ELF-1 (cell line): ENCODE measurements around the gene BCAR3.
"Not testable (repeated sequence)": the region's sequence is repeated elsewhere in the genome, so short reads cannot be mapped to it uniquely, and the experiment has no call there.

Source experiments
- DNase-seq: peaks from one replicate; pipeline ENCODE4 v3.0.0-alpha.2; 2016; ENCODE audit warnings: low read depth, low spot score

Gene BCAR3

DNA sequence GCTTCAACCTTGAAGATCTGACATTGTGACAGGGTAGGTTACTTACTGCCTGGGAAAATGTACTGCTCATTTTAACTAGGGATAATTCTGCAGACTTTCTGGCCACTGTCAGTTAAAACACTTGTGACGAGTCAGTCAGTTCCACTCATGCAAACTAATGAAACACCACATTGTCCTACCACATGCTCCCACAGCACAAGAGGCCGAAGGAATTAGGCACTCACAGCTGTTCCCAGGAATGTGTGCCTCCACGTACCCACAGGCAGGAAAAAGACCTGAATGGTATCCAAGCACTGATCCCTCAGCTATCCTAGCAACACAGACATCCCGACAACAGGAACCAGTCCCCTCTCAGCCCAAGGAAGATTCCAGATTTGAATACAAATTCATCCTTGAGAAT, 12.3 kb downstream of the BCAR3 start:
- no peak for DNase-seq

DNA sequence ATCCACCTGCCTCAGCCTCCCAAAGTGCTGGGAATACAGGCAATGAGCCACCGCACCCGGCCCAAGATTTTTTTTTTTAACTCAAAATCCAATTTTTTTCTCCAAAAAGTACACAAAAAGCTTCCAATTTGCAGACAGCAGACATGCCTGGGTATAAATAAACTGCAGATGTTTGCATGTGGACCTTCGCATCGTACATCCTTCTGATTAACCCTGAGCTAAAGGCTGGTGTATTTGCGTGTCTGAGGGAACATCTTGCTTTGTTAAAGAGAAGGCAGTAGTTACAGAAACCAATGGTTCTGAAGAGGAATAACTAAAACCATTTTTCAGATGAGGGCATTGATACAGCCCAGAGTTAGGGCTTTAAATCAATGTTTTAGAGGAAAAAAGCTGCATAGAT, 12.7 kb downstream of the BCAR3 start:
- DNase-seq, result no peak

DNA sequence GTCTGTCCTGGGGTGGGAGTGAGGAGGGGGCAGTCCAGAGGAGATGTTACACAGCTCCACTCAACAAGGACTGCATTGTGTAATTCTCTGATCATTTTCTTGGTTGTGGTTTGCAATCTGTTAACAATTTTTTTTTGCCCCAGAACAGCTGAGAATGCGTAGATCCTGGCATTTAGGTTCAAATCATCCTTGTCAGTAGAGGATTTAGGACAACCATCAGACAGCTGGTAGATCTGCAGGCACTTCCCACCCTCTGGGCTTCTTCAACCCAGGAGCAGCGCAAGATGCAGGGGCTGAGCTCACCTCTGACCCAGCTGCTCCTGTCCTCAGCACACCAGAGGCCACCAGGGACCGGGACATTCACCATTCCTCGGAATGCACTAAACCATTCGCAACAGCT, 13.5 kb downstream of the BCAR3 start:
- peak; percentile 68 for DNase-seq

DNA sequence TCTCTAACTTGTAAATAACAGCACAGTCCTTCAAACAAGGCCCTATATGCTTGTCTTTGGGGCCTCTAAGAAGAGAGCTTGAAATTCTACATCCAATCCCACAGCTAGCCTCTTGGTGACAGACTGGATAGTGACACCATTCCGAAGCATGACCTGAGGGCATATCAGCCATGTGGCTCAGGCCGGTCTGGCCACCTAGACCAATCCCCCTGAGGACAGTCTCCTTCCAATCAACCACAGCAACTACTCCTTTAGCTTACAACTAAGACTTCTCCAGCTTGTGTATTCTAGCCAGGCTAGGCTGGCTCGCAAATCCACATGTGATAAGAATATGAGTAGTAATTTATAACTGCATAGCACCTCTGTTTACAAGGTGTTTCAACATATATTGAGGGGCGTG, 14.0 kb downstream of the BCAR3 start:
- DNase-seq, result peak; percentile 94

DNA sequence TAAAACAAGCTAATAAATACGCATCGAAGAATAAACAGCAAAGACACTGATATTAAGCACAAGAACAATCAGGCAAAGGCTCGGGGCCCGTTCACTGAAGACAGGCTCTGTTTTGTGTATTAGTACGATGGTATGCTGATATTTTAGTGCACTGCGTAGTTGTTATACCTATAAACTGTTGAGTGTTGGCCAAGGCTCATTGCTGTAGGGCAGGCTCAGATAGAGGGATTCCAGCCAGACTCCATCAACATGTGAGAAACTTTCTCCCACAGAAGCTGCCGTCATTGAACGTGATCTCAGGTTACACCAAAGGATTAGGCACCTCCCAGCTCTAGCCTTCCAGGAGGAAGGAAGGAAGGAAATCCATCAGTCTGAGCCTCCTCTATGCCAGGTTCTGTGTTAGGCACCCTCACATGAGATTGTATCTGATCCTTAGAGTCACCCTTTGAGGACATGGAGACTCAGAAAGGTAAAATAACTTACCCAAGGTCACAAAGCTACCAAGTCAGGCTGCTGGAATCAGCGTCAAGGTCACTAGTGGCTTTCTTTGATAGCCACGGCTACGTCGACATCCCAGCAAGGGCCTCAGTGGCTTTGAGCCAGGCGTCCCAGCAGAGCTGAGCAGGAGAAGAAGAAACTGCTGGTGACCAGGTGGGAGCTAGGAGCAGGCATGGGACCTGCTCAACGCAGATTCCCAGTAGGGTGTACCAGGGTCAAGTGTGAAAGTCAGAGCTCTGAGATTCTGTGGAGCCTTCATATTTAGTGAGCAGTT, 14.8 kb downstream of the BCAR3 start:
- DNase-seq, result peak; percentile 79

DNA sequence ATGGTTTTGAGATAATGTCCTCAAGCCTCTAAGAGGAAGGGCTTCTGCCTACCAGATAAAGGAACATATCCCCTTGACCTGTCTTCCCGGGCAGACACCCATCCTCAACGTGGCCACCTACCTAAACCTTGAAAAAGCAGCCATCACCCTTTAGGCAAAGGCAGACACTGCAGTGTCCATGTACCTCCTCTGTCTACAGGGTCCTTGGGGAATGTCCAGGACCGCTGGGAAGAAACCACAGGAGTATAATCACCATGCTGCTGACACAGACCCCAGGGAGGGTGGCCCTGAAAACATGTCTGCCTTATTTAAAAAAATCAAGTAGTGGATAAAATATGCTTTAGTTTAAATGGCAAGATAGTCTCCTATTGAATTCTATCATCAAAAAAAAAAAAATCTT, 16.6 kb downstream of the BCAR3 start:
- DNase-seq, result no peak

DNA sequence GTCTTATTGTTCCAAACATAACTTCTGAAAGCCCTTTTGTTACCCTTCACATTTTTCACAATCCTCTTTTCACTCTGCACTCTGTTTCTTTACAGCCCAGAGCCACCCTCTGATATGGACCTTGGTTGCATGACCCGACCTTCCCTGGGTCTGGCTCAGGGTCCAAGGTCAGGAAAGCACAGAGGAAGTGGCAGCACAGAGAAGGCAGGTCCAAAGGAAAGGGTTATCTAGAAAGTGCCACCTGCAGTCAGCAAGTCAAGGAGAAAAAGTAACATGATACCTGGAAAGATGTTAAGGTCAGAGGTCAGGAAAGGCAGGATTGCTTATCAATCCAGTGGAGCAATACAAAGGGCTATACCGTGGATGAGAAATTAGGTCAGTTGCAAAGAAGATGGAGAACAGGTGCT, 18.4 kb downstream of the BCAR3 start:
- DNase-seq, result no peak

DNA sequence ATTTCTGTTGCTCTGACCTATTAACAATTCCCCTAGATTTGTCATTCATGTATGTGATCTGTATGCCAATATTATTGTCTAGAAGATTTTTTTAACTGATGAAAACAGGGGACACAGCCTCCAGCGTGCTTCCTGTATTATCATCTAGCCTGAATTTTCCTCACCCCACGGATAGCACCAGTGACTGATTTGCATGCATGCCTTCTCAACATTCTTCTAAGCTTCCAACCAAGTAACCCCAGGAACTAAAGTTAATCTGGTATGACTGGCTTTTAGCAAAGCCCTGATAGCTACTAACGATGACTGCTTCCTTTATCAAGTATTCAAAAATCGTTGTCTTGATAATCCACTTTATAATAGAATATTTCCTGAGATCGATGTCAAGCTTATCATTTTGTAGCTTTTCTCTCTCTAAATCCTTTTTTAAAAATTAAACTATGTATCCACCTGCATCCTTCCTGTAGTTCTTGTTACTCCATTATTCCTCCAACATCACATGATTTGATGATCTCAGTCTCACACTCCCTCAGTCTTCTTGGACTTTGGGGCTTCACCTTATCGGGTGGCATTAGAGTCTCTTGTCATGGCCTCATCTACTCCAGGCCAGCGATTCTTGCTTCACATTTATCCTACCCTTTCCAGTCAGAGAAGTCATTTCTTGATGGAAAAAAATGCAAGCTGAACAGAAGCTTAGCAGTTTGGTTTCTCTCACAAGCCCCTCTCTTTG, 19.0 kb downstream of the BCAR3 start:
- DNase-seq, result no peak

DNA sequence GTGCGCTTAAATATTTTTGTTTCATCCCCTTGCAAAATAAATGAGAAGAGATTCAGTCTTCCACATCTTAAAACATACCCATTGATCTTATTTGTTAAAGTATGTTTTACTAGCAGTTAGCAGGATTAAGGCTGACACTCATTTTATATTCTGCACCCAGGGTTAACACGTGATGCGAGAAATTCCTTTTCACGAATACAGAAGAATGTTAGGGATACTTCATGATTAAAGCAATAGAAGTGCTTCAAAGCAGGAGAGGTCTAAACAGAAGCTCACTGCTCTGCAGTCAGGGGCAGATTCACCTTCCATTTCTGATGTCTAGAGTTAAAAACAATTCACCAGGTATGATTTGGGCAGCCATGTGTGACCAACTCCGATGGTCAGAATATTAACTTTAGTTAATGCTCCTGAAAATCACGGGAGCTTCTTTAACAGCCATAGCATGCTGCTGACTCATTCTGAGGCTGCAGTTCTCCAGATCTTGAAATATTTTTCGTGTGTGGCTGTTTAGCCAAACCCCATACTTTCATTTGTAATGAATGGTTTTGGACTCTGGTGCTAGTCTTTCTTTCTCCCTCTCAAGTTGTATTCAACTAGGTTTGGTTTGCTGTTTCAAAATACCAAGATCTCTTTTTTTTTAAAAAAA, 19.7 kb downstream of the BCAR3 start:
- no peak for DNase-seq

DNA sequence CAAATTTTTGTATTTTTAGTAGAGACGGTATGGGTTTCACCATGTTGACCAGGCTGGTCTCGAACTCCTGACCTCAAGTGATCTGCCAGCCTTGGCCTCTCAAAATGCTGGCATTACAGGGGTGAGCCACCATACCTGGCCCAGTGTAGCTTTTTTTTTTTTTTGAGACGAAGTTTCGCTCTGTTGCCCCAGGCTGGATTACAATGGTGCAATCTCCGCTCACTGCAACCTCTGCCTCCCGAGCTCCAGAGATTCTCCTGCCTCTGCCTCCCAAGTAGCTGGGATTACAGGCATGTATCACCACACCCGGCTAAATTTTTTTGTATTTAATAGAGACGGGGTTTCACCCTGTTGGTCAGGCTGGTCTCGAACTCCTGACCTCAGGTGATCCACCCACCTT, 20.3 kb downstream of the BCAR3 start:
- peak; percentile 39 for DNase-seq

DNA sequence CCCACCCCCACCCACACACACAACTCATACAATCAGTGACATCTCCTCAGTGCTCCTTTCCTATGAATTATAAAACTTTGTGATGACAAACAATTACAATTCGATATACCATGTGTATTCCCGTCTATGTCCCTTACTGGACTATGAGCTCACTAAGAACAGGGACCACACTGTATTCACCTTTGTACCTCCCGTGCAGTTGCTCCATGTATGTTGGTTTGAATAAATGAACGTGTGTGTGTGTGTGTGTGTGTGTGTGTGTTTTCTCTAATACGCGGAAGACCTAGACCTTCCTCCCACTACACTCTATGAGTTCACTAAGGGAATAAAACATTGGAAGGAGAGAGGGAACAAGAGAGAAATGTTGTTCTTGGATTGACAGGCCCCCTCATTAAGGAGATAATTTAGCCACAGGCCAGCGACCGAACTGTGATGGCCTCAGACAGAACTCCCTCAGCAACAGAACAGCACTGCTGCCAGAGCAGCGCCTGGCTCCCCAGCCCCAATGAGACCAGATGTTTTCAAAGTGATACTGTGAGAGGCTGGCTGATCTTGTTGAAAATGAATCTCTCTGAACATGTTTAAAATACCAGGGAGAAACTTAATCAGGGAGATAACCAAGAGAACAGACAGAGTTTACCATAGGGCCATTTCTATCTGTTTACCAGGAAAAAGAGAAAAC, 21.7 kb downstream of the BCAR3 start:
- DNase-seq, result peak; percentile 58

DNA sequence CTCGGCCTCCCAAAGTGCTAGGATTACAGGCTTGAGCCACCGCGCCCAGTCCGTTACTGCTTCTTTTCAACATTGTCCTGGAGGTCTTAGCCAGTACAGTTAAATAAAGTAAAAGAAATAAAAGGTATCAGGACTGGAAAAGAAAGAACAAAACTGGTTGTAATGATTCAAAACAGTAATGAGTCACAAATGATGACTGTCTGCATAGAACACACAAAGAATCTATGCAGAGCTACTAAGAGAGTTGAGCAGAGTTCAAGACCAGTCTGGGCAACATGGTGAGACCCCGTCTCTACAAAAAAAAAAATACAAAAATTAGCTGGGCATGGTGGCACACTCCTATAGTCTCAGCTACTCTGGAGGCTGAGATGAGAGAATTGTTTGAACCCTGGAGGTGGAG, 23.4 kb downstream of the BCAR3 start:
- DNase-seq, result no peak

DNA sequence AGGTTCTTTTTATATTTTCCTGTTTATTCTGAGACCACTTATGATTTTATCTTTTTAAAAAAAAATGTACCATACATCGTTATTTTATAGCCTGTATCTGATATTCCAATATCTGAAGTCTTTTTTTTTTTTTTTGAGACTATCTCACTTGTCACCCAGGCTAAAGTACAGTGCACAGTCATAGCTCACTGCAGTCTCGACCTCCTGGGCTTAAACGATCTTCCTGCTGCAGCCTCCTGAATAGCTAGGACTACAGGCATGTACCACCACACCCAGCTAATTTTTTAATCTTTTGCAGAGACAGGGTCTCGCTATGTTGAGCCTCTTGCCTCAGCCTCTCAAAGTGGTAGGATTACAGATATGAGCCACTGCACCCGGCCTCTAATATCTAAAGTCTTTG, 25.1 kb downstream of the BCAR3 start:
- DNase-seq, result no peak

DNA sequence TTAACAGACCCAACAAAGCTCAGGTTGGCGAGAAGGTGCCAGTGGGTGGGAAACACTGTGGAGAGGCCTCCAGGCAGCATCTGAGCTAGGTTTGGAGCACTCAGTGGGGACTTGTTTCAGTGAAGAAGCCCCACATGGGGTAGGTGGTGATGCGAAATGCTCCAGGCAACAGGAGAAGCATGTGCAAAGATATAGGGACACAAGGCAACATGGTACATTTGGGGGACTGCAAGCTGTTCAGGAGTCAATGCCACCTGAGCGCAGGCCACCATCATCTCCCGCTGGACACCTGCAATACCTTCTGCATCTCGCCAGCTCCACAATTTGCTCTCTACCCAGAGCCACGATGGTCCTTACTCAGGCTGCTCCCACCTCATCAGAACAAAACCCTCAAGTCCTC, 28.0 kb downstream of the BCAR3 start:
- no peak for DNase-seq

DNA sequence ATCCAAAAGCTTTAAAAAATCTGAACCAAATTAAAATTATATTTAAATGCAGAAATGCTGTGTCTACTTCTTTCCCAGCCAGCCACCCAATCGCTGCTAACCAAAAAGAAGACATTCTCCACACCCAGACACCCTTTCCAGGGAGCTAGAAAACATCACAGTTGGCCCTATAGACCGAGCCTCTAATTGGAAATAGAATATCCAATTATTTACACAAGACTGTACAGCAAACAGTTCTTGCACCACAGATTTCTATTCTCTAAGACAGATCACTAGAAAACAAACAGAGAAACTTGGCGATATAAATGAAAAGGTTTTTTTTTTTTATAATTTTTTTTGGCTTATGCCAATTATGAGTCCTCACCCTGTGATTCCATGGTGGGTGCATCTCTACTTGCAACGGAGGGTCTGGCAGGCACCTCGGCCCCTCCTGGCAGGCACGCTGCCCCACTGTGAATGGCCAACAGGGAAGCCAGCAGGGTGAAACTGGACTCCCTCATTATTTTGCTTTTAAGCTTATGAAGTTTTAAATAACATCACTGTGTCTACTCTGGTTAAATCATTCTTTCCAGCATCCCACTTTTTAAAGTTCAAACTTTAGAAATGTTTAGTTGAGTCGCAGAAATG, 29.2 kb downstream of the BCAR3 start:
- no peak for DNase-seq

DNA sequence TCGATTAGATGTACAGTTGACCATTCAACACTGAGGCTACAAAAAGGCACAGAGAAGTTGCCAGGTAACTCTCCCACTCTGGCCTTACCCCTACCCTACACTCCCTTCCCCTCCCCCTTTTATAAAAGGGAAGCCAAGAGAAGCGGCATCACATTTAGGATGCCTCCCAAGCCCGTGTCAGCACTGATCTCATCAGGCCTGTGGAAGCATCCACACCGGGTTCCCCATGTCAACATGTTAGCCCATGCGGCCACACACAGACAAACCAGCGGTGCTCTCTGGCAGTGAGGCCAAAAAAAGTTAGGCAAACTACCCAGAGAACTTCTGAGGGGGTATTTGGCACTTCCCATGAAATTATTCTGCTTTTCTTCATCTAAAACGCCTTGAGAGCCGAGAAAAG, 29.9 kb downstream of the BCAR3 start:
- no peak for DNase-seq

DNA sequence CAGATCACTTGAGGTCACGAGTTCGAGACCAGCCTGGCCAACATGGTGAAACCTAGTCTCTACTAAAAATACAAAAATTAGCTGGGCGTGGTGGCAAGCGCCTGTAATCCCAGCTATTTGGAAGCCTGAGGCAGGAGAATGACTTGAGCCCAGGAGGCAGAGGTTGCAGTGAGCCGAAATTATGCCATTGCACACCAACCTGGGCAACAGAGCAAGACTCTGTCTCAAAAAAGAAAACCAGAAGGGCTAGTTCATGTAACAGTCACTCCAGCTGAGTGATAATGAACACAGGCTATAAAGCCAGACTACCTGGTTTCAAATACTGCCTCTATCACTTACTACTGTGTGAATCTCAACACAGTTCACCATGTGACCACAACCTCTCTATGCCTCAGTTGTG, 31.5 kb downstream of the BCAR3 start:
- DNase-seq, result not testable (repeated sequence)

DNA sequence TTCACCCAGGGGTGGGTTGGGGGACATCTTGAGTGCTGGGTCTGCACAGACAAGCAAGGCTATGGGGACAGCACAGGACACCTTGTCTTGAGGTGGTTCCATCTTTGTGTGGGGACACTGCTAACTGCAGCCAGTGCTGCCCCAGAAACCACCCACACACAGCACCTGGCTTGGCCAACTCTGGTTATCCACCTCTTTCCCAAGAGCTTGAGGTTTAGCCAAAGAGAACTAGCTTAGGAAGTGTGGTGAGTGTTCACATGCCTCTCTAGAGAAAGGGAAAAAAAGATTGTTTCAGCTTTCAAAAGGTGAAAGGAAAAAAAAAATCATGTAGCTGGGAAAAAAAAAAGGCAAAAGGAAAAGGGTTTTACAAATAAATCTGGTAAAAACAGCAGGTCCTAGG, 32.4 kb downstream of the BCAR3 start:
- DNase-seq, result no peak

DNA sequence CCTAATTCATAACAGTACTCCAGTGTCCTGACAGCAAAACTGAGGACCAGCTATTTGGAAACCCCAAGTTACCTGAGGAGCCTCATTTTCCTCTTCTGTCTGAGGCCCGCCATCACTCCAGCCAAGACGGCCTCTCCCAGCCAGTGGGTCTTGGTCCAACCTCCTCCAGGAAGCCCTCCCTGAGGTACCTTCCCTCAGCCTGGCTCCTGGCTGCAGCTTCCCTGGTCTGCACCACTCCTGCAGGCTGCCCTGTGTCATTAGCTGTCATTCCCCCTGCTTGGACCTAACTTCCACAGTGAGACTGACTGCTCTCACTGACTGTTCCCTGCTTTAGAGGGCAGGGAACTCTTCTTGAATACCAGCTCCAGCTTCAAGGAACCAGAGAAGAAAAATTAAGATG, 33.0 kb downstream of the BCAR3 start:
- DNase-seq, result no peak

DNA sequence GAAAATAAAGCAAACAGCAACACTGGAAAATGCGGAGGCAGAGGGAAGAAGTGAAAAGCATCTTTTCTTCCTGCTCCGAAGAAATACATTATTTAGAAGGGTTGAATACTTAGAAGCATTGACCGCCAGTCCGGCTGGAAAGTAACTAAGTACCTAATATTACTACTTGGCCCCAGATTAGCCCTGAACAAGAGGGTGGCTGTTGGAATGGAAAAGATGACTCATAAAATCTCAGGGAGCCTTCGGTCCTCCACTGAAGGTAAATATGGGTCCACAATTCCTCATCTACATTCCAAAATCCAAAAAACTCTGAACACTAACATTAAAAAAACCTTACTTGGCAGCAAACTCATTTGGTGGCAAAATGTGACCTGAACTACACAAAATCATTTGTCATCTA, 40.1 kb downstream of the BCAR3 start:
- DNase-seq, result no peak

DNA sequence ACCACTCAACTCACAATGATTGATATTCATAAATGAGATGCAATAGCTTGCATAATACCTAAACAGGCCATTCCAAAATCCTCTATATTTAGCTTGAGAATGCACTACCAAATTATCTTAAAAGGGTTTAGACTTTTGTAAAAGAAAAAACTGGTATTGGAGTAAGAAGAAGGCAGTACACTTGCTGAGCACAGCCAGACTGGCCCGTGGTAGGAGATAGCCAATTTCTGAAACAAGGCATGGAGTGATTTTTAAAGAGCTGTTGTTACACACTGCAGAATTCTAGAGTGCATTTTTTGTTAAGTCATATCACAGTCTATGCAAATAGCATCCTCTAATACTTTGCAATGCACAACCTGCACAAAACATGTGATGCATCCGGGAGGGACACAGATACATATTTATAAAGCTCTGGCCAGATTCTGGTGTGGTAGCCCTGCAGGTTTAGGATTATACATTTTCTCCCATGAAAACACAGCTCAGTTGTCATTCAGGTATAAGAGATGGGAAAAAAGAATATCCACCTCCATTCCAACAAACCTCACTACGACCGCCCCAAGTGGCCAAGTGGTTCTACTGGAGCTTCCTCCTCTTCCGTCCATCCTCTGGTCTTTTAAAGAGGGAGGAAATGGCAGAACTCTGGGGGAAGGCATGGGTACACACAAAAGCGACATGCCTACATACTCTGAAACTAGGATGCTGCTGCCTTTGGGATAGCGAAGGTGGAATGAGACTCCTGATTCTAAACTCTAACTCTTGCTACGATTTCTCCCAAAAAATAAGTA, 40.8 kb downstream of the BCAR3 start:
- no peak for DNase-seq
